AG04450 (cell line): Measurements from ENCODE around the gene AKIRIN2. TPM values are rescaled to one million over a fixed set of nuclear protein-coding genes. Genes with fewer than 3 reads are reported as not detected.

ENCODE experiments used
- CTCF ChIA-PET: fragments of 300-600, 350-600 bp; formaldehyde crosslinking; extraction: SDS; loops from one replicate; lab custom pipeline; 2022; ENCODE audit warnings: antibody characterized with exemption, inconsistent platforms; lab: Charles Lee
- POLR2A ChIA-PET: fragments of 350-600 bp; formaldehyde crosslinking; extraction: SDS; loops from one replicate; lab custom pipeline; 2021; ENCODE audit warnings: antibody characterized with exemption, inconsistent platforms; lab: Yijun Ruan, JAX
- DNase-seq: peaks from one replicate; pipeline ENCODE4 v3.0.0-alpha.2; 2011; ENCODE audit warnings: low read depth, low spot score
- H3K27ac ChIP-seq: one replicate; pipeline ENCODE4 v1.5.1; 2012; ENCODE audit warnings: low read depth, low read length, control low read depth
- H3K27me3 ChIP-seq: one replicate; pipeline ENCODE4 v1.6.0; 2012; ENCODE audit warnings: low read length; ENCODE audit not compliant: control insufficient read depth, insufficient read depth
- H3K4me3 ChIP-seq: 2 replicates; pipeline ENCODE4 v1.5.1; 2011; ENCODE audit warnings: mild to moderate bottlenecking, low read depth, low read length, control low read depth
- H3K9me3 ChIP-seq: 2 replicates; pipeline ENCODE4 v1.5.1; 2012; ENCODE audit warnings: low read length; ENCODE audit not compliant: control insufficient read depth, insufficient read depth
- polyA plus RNA-seq: library from polyadenylated mRNA; depleted of rRNA; stranded (reverse); fragments of >200 nt; gene quantifications from 2 replicates; pipeline ENCODE4 v1.2.3, GENCODE V29; 2011; rRNA removed
- small RNA-seq: library from RNA; depleted of rRNA; stranded (forward); fragments of <200 nt; gene quantifications from one replicate; pipeline ENCODE3, GENCODE V24; 2012; ENCODE audit warnings: low read depth; ENCODE audit not compliant: insufficient read length
- TF ChIP-seq, protein P1 (sequence below): IDR thresholded peaks from 2 replicates; pipeline ENCODE4 v1.5.1; 2011; ENCODE audit warnings: low read depth, low read length, control low read depth, inconsistent platforms

The AKIRIN2 gene
- polyA plus RNA-seq, 1 experiment = 30.4 TPM

DNA sequence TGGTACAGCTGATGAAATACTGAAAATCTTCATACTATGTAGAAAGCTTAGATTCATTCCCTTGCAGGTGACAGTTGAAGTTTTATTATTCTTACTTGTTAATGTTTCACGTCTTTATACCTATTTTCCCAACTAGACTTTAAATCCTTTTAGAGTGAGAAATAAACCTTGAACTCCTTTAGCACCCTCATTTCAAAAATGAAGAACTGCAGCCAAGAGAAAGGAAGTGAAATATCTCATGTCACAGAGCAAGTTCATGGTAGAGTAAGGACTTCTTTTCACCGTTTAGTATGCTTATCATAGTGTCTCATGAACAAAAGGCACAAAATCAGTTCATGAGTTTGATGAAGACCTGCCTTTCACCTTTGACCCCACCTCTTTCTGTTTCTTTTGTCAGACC, 73.6 kb downstream of the AKIRIN2 start:
- ChIA-PET POLR2A (no interaction called here), CTCF (interaction anchor here (1.3 to 1.4 kb wide), 2 partner anchors 235 to 301 kb away, joined by 3 to 4 read pairs; no protein-coding TSS in a partner anchor)
- TF ChIP-seq, protein P1, sequence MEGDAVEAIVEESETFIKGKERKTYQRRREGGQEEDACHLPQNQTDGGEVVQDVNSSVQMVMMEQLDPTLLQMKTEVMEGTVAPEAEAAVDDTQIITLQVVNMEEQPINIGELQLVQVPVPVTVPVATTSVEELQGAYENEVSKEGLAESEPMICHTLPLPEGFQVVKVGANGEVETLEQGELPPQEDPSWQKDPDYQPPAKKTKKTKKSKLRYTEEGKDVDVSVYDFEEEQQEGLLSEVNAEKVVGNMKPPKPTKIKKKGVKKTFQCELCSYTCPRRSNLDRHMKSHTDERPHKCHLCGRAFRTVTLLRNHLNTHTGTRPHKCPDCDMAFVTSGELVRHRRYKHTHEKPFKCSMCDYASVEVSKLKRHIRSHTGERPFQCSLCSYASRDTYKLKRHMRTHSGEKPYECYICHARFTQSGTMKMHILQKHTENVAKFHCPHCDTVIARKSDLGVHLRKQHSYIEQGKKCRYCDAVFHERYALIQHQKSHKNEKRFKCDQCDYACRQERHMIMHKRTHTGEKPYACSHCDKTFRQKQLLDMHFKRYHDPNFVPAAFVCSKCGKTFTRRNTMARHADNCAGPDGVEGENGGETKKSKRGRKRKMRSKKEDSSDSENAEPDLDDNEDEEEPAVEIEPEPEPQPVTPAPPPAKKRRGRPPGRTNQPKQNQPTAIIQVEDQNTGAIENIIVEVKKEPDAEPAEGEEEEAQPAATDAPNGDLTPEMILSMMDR = no peak
- DNase-seq = no peak
- Histone ChIP-seq H3K4me3 (no peak overlapping the region), H3K27ac (no peak overlapping the region), H3K9me3 (no peaks in the 10 kb centered on the region), H3K27me3 (no peaks in the 10 kb centered on the region)

Small RNA genes lying within 50 kb of the gene (small RNA-seq; reads per million reads assigned to genes)
- not detected for gene RF01210

Other genes with a start within 250 kb of the AKIRIN2 start
- gene SLC35A1, start 229.3 kb downstream of the AKIRIN2 start, polyA plus RNA-seq = 20.5 and 30.3 TPM in 2 replicates
- gene RARS2, start 112.2 kb downstream of the AKIRIN2 start, polyA plus RNA-seq = 22.4 and 28.1 TPM in 2 replicates
- 27.3 and 39.5 TPM in 2 replicates for gene ORC3, start 112.1 kb downstream of the AKIRIN2 start, polyA plus RNA-seq